GM10266 (cell line): Measurements from ENCODE around the gene PIGT.

Experiments used
- DNase-seq: peaks from one replicate; pipeline ENCODE4 v3.0.0; 2012; ENCODE audit errors: extremely low spot score
- CTCF ChIP-seq: IDR thresholded peaks from 2 replicates; pipeline ENCODE4 v1.5.1; 2012; ENCODE audit warnings: mild to moderate bottlenecking, low read depth; ENCODE audit not compliant: control insufficient read depth, insufficient read depth; ENCODE audit errors: missing control alignments

Gene PIGT

GRCh38 chr20:45429618-45430017 is 13.7 kb downstream of the PIGT start:
- DNase-seq: no peak
- TF ChIP-seq CTCF: no peak

GRCh38 chr20:45432294-45432693 is 16.4 kb downstream of the PIGT start:
- TF ChIP-seq CTCF: no peak
- DNase-seq: peak; percentile 38

GRCh38 chr20:45433316-45433715 is 17.4 kb downstream of the PIGT start:
- DNase-seq: no peak
- TF ChIP-seq CTCF: no peak

GRCh38 chr20:45433976-45434375 is 18.0 kb downstream of the PIGT start:
- DNase-seq: no peak
- TF ChIP-seq CTCF: no peak

- peak; percentile 99 for TF ChIP-seq CTCF
- peak; percentile 82 for DNase-seq
Measured at GRCh38 chr20:45436732-45437485, 21.0 kb downstream of the PIGT start.

- DNase-seq: no peak
- TF ChIP-seq CTCF: no peak
Measured at GRCh38 chr20:45440424-45440823, 24.5 kb downstream of the PIGT start.

GRCh38 chr20:45440891-45441685 is 25.1 kb downstream of the PIGT start:
- DNase-seq: no peak
- TF ChIP-seq CTCF: no peak
